ENCODE results near the gene SORBS1. TPM values are rescaled to one million over a fixed set of nuclear protein-coding genes. Genes with fewer than 3 reads are reported as not detected.

SORBS1 gene
- polyA plus RNA-seq, 6 donors from 2014 or later: 0.13 to 0.94 TPM; not detected in 4

GRCh38 chr10:95531994-95532399 lies 29.2 kb downstream of the SORBS1 start:
- no peaks in the 10 kb centered on the region for H3K4me1 Mint-ChIP-seq
- DNase-seq: no peak
- H3K27ac Mint-ChIP-seq: no peak overlapping the region
- H3K27me3 Mint-ChIP-seq: peaks cover 0 to 7% (median 4%) of the 10 kb centered on the region in 3 donors
- no peak overlapping the region for H3K4me3 Mint-ChIP-seq
- peak in 1 of 2 donors; percentile 40 for ATAC-seq (ENCODE audit: low read depth in 2 of 2)
- H3K9me3 Mint-ChIP-seq: no peaks in the 10 kb centered on the region
- H3K36me3 Mint-ChIP-seq: no peaks in the 10 kb centered on the region

DNA sequence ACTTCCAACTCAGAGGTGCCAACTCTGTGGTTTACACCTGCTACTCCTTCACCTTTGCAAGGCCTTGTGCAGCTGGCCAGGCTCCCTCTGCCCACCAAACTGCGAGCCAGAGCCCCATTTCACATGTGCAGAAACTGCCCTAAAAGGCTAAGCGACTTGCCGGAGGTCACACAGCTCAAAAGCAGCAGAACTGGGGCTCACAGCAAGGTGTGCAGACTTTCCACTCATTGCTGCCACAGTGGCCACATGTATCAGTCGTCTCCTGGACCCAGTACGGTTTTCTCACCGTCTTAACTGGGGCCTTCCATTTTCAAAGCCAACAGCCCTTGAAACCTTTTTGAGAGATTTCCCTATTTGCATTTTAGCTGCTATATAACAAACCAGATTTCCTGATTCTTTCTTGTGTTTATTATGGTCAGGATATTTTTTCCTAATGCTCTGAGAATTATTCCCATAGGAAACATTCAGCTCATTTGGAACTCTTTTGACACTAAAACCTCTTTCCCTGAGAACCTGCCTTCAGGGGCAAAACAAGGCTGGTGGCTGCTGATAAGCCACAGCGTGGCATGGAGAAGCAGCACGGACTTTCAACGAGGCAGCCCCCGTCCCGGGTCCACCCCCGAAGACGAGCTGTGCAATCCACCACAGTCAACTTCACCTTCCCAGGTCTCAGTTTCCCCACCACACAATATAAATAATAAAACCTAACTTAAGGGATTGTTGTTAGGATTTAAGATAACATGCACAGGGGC lies 29.9 kb downstream of the SORBS1 start:
- DNase-seq: no peak
- no peaks in the 10 kb centered on the region for H3K9me3 Mint-ChIP-seq
- no peak overlapping the region for H3K4me3 Mint-ChIP-seq
- H3K4me1 Mint-ChIP-seq: no peaks in the 10 kb centered on the region
- H3K27me3 Mint-ChIP-seq: peaks cover 0 to 7% (median 4%) of the 10 kb centered on the region in 3 donors
- ATAC-seq (ENCODE audit: low read depth in 2 of 2): no peak
- H3K36me3 Mint-ChIP-seq: no peaks in the 10 kb centered on the region
- no peak overlapping the region for H3K27ac Mint-ChIP-seq

- H3K9me3 Mint-ChIP-seq: no peaks in the 10 kb centered on the region
- H3K4me3 Mint-ChIP-seq: no peak overlapping the region
- H3K27me3 Mint-ChIP-seq: peaks cover 0 to 7% (median 4%) of the 10 kb centered on the region in 3 donors
- H3K36me3 Mint-ChIP-seq: no peaks in the 10 kb centered on the region
- no peak for DNase-seq
- H3K4me1 Mint-ChIP-seq: no peaks in the 10 kb centered on the region
- peak overlapping the region in 1 of 6 donors; percentile 6 for H3K27ac Mint-ChIP-seq
- no peak for ATAC-seq (ENCODE audit: low read depth in 2 of 2)
These were observed 30.6 kb downstream of the SORBS1 start for GRCh38 chr10:95530561-95530960.

- Mint-ChIP-seq H3K36me3 (no peaks in the 10 kb centered on the region), H3K4me3 (no peak overlapping the region), H3K4me1 (no peaks in the 10 kb centered on the region), H3K27me3 (peaks cover 0 to 7% (median 4%) of the 10 kb centered on the region in 3 donors), H3K9me3 (no peaks in the 10 kb centered on the region), H3K27ac (no peak overlapping the region)
- ATAC-seq (ENCODE audit: low read depth in 2 of 2): no peak
- no peak for DNase-seq
These were observed 31.1 kb downstream of the SORBS1 start for GRCh38 chr10:95530029-95530428.

DNA sequence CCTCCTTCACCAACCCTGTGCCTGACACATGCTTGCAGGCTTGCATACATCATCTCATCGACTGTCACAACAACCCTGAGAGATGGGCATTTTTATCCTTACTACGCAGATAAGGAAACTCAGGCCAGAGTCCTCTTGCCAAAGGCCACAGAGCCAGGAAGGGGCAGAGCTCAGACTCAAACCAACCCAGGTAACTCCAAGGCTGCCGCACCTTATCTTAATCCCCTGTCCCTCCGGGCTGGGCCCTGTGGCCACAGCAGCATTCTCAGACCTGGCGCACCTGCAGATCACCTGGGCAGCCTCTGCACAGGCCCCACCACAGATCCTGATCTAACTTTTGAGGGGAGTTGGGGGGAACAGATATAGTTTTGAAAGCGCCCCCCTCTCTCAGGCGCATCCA lies 35.1 kb downstream of the SORBS1 start:
- H3K27ac Mint-ChIP-seq: no peak overlapping the region
- no peak overlapping the region for H3K4me3 Mint-ChIP-seq
- DNase-seq: no peak
- H3K36me3 Mint-ChIP-seq: no peaks in the 10 kb centered on the region
- peaks cover 0 to 7% (median 7%) of the 10 kb centered on the region in 3 donors for H3K27me3 Mint-ChIP-seq
- ATAC-seq (ENCODE audit: low read depth in 2 of 2): no peak
- H3K4me1 Mint-ChIP-seq: no peaks in the 10 kb centered on the region
- H3K9me3 Mint-ChIP-seq: no peaks in the 10 kb centered on the region

DNA sequence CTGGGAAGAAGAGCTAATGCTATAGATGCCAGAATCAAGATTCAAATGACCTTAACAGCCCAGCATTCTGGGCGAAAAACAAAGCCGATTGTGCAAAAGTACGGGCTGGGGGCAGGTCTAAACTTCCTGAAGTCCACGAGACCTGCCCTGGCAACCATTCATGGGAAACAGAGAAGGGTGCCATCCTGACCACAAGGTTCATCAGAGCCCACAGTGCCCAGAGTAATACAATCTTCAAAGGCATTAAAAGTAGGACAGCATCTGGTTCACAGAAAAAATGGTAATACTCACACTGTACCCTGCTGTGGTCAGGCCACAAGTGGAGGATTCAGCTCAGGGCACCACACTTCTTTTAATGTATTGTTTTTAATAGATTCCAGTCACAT lies 36.1 kb downstream of the SORBS1 start:
- Mint-ChIP-seq H3K27ac (no peak overlapping the region), H3K27me3 (peaks cover 0 to 7% (median 7%) of the 10 kb centered on the region in 3 donors), H3K9me3 (no peaks in the 10 kb centered on the region), H3K4me1 (no peaks in the 10 kb centered on the region), H3K36me3 (no peaks in the 10 kb centered on the region), H3K4me3 (no peak overlapping the region)
- no peak for DNase-seq
- ATAC-seq (ENCODE audit: low read depth in 2 of 2): no peak

DNA sequence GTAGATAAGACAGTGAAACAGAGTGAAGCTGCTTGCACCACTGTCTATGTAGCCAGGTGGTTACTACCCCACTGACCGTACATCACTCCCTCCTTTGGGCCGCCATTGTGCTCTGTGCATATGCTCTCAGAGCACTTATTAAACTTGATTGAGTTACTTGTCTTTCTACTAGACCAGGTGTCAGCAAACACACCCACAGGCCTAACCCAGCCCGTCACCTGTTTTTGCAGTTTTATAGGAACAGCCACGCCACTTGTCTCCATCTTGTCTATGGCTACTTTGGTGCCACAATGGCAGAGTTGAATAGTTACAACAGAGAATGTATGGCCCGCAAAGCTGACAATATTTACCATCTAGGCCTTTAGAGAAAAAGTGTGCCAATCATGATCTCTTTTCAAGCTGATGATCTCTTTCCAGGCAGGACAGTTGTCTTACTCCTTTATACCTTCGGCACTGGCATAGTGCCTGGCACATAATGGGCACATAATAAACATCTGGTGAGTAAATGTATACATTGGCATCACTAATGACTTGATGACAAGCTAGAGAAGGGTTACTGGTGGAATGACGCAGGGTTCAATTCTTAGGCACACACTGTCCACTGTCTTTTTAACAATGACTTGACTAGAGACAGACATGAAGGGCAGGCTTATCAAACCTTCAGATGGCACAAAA lies 36.7 kb downstream of the SORBS1 start:
- ATAC-seq (ENCODE audit: low read depth in 2 of 2) (no peak), DNase-seq (no peak)
- Mint-ChIP-seq H3K4me3 (no peak overlapping the region), H3K4me1 (no peaks in the 10 kb centered on the region), H3K27ac (no peak overlapping the region), H3K9me3 (no peaks in the 10 kb centered on the region), H3K27me3 (peaks cover 0 to 7% (median 7%) of the 10 kb centered on the region in 3 donors), H3K36me3 (no peaks in the 10 kb centered on the region)

GRCh38 chr10:95522117-95522516 lies 39.1 kb downstream of the SORBS1 start:
- H3K9me3 Mint-ChIP-seq: no peaks in the 10 kb centered on the region
- H3K27ac Mint-ChIP-seq: no peak overlapping the region
- ATAC-seq (ENCODE audit: low read depth in 2 of 2) (no peak), DNase-seq (no peak)
- peaks cover 0 to 7% (median 0%) of the 10 kb centered on the region in 3 donors for H3K27me3 Mint-ChIP-seq
- no peaks in the 10 kb centered on the region for H3K36me3 Mint-ChIP-seq
- no peak overlapping the region for H3K4me3 Mint-ChIP-seq
- no peaks in the 10 kb centered on the region for H3K4me1 Mint-ChIP-seq

GRCh38 chr10:95520617-95521016 lies 40.6 kb downstream of the SORBS1 start:
- ATAC-seq (ENCODE audit: low read depth in 2 of 2) (no peak), DNase-seq (no peak)
- no peak overlapping the region for H3K27ac Mint-ChIP-seq
- H3K4me1 Mint-ChIP-seq: no peaks in the 10 kb centered on the region
- no peak overlapping the region for H3K4me3 Mint-ChIP-seq
- no peaks in the 10 kb centered on the region for H3K9me3 Mint-ChIP-seq
- H3K27me3 Mint-ChIP-seq: peaks cover 0 to 7% (median 0%) of the 10 kb centered on the region in 3 donors
- no peaks in the 10 kb centered on the region for H3K36me3 Mint-ChIP-seq

DNA sequence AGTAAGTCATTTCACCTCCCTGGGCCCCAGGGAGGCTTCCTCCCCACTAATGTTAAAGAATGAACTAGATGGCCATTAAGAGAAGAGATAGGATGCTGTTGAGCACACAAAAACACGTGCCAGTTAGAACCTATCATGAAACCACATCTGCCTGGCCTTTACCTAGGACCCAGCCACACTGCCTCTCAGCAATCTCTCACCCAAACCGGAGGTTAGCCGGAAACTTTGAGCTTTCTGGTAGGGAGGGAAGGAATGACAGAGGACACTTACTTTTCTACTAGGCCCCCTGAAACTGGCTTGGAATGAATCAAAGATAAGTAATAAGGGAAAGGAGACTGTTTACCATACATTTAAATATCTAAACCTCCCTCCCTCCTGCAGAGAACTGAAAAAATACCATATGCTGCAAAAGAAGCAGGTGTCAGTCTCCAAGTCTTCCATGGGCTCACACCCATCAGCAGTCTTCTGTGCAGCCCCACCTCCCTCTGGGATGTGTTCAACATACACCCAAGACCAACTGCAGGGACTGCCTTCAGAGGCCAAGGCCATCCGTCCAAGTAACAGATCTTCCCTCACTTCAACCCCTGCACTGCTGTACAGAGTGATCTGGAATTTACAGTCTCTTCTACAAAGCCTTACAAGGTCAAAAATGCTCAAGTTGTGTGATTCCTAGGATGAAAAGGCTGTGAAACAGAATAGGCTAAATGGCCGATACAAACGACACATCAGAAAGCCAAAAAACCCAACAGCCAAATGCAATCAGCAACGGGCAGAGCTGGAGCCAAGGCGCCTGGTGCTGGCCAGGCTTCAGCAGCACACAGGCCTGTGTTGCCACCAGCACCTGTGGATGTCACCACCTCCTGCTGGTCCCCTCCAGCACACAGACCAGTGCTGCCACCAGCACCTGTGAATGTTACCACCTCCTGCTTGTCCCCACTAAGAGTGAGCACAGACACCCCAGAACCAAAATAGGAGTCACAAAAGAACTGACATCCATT lies 42.4 kb downstream of the SORBS1 start:
- H3K4me1 Mint-ChIP-seq: no peaks in the 10 kb centered on the region
- H3K4me3 Mint-ChIP-seq: no peak overlapping the region
- no peaks in the 10 kb centered on the region for H3K36me3 Mint-ChIP-seq
- H3K9me3 Mint-ChIP-seq: no peaks in the 10 kb centered on the region
- no peak overlapping the region for H3K27ac Mint-ChIP-seq
- DNase-seq (no peak), ATAC-seq (ENCODE audit: low read depth in 2 of 2) (no peak)
- no peaks in the 10 kb centered on the region for H3K27me3 Mint-ChIP-seq

DNA sequence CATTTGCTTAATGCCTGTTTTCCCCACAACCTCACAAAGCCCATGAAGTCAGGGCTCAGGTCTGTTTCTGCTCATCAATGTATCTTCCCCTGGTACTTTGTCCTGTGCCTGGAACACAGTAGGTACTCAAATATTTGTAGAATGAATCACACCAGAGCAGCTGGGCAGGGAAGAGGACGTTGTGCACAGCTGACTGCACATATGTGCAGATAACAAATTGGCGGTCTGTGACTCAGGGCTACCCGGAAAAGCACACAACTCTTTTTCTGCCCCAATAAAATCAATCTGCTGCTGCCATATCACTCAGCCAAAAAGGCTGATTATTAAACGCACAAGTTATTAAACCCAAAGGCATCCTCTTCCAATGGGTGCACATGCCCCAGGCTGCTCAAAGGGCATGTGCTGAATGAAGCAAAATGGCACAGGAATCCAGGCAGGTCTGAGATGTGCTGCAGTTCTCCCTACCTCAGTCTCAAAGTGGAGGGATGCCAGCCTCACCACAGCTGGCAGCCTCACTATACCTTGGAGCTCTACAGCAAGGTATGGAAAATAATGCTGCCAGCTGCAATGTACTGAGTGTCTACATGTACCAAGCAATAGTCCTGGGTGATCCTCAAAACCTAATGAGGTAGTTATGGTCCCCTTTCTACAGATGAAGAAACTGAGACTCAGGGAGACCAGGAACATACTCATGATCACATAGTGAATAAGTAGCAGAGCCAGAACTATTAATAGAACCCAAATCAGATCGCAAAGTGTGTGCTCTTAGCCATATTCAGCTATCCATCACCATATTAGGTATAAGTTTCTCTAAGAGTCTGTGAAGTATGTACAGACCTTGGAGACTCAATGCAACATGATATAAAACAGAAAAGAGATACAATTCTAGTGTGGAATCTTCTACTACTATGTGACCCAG lies 43.4 kb downstream of the SORBS1 start:
- Mint-ChIP-seq H3K27ac (no peak overlapping the region), H3K4me3 (no peak overlapping the region), H3K4me1 (no peaks in the 10 kb centered on the region), H3K27me3 (no peaks in the 10 kb centered on the region), H3K36me3 (no peaks in the 10 kb centered on the region), H3K9me3 (no peaks in the 10 kb centered on the region)
- DNase-seq (no peak), ATAC-seq (ENCODE audit: low read depth in 2 of 2) (no peak)

GRCh38 chr10:95516774-95517373 lies 44.3 kb downstream of the SORBS1 start:
- Mint-ChIP-seq H3K36me3 (no peaks in the 10 kb centered on the region), H3K4me1 (no peaks in the 10 kb centered on the region), H3K9me3 (no peaks in the 10 kb centered on the region), H3K4me3 (no peak overlapping the region), H3K27ac (peak overlapping the region in 1 of 6 donors; percentile 68), H3K27me3 (peaks cover 1 to 5% (median 5%) of the 10 kb centered on the region in 3 donors)
- DNase-seq (no peak), ATAC-seq (ENCODE audit: low read depth in 2 of 2) (no peak)

All from naive B cell (primary cell).